H9 (cell line): ENCODE data around the gene TPM4. TPM values are rescaled to one million over a fixed set of nuclear protein-coding genes. Genes with fewer than 3 reads are reported as not detected.

Experiments
- DNase-seq: peaks from one replicate; pipeline ENCODE4 v3.0.0-alpha.2; 2017
- H2AFZ ChIP-seq: one replicate; pipeline ENCODE4 v1.6.1; 2013; ENCODE audit warnings: mild to moderate bottlenecking, low read length, control low read depth, moderate library complexity
- H2AK5ac ChIP-seq: 2 replicates; pipeline ENCODE4 v1.6.1; 2013; ENCODE audit warnings: low read length, control low read depth, mixed read lengths; ENCODE audit not compliant: insufficient read length
- H2BK120ac ChIP-seq: one replicate; pipeline ENCODE4 v1.6.1; 2013; ENCODE audit warnings: low read depth, mild to moderate bottlenecking, low read length, control low read depth, inconsistent platforms; ENCODE audit not compliant: poor library complexity, severe bottlenecking
- H2BK12ac ChIP-seq: 2 replicates; pipeline ENCODE4 v1.6.1; 2013; ENCODE audit warnings: low read length, control low read depth, mixed read lengths, low read depth; ENCODE audit not compliant: insufficient read length
- H2BK15ac ChIP-seq: 2 replicates; pipeline ENCODE4 v1.6.1; 2013; ENCODE audit warnings: low read depth, low read length, control low read depth
- H2BK20ac ChIP-seq: one replicate; pipeline ENCODE4 v1.6.1; 2013; ENCODE audit warnings: low read depth, mild to moderate bottlenecking, low read length, control low read depth, inconsistent platforms; ENCODE audit not compliant: poor library complexity, severe bottlenecking
- H2BK5ac ChIP-seq: 2 replicates; pipeline ENCODE4 v1.6.1; 2013; ENCODE audit warnings: low read length, control low read depth, mixed read lengths; ENCODE audit not compliant: insufficient read length
- H3K14ac ChIP-seq: 2 replicates; pipeline ENCODE4 v1.6.1; 2013; ENCODE audit warnings: low read length, control low read depth; ENCODE audit not compliant: insufficient read depth
- H3K18ac ChIP-seq: 2 replicates; pipeline ENCODE4 v1.6.1; 2013; ENCODE audit warnings: low read depth, mild to moderate bottlenecking, mixed read lengths, low read length, control low read depth; ENCODE audit not compliant: insufficient read length
- H3K23ac ChIP-seq: 2 replicates; pipeline ENCODE4 v1.6.1; 2013; ENCODE audit warnings: low read length, control low read depth, mixed read lengths, low read depth; ENCODE audit not compliant: insufficient read length
- H3K23me2 ChIP-seq: 2 replicates; pipeline ENCODE4 v1.6.1; 2013; ENCODE audit warnings: low read depth, mild to moderate bottlenecking, mixed read lengths, low read length, control low read depth; ENCODE audit not compliant: insufficient read length, poor library complexity, severe bottlenecking
- H3K27ac ChIP-seq: 2 replicates; pipeline ENCODE4 v1.5.1; 2013; ENCODE audit warnings: low read length, control low read depth, mixed read lengths, low read depth; ENCODE audit not compliant: insufficient read length
- H3K27me3 ChIP-seq: 2 replicates; pipeline ENCODE4 v1.6.1; 2013; ENCODE audit warnings: low read length, control low read depth, inconsistent platforms; ENCODE audit not compliant: insufficient read depth
- H3K4ac ChIP-seq: 2 replicates; pipeline ENCODE4 v1.6.1; 2013; ENCODE audit warnings: low read depth, mild to moderate bottlenecking, control low read depth, inconsistent platforms, low read length, moderate library complexity
- H3K4me1 ChIP-seq: 2 replicates; pipeline ENCODE4 v1.6.1; 2013; ENCODE audit warnings: low read length, control low read depth, inconsistent platforms; ENCODE audit not compliant: insufficient read depth
- H3K4me2 ChIP-seq: 2 replicates; pipeline ENCODE4 v1.6.1; 2013; ENCODE audit warnings: low read length, control low read depth, mixed read lengths; ENCODE audit not compliant: insufficient read length, insufficient read depth
- H3K56ac ChIP-seq: 2 replicates; pipeline ENCODE4 v1.6.1; 2013; ENCODE audit warnings: low read depth, mild to moderate bottlenecking, mixed read lengths, low read length, control low read depth; ENCODE audit not compliant: insufficient read length
- H3K79me1 ChIP-seq: 2 replicates; pipeline ENCODE4 v1.6.1; 2013; ENCODE audit warnings: low read depth, mild to moderate bottlenecking, moderate library complexity, low read length, control low read depth, inconsistent platforms; ENCODE audit not compliant: insufficient read depth, poor library complexity, severe bottlenecking
- H3K79me2 ChIP-seq: 2 replicates; pipeline ENCODE4 v1.6.1; 2013; ENCODE audit warnings: low read length, control low read depth, inconsistent platforms; ENCODE audit not compliant: insufficient read depth
- H3K9ac ChIP-seq: 2 replicates; pipeline ENCODE4 v1.6.1; 2013; ENCODE audit warnings: low read length, control low read depth, mixed read lengths; ENCODE audit not compliant: insufficient read length; ENCODE audit errors: extremely low read depth
- H3K9me3 ChIP-seq: one replicate; pipeline ENCODE4 v1.6.1; 2013; ENCODE audit warnings: low read depth, low read length, inconsistent platforms; ENCODE audit not compliant: control insufficient read depth
- H3T11ph ChIP-seq: one replicate; pipeline ENCODE4 v1.6.1; 2013; ENCODE audit warnings: mild to moderate bottlenecking, low read length, control low read depth, inconsistent platforms
- H4K20me1 ChIP-seq: one replicate; pipeline ENCODE4 v1.6.1; 2013; ENCODE audit not compliant: control insufficient read depth, insufficient read length, insufficient read depth
- H4K5ac ChIP-seq: 2 replicates; pipeline ENCODE4 v1.6.1; 2013; ENCODE audit warnings: low read depth, mild to moderate bottlenecking, mixed read lengths, low read length, control low read depth; ENCODE audit not compliant: insufficient read length
- H4K8ac ChIP-seq: replicated peaks from 2 replicates; pipeline ENCODE4 v1.6.1; 2013; ENCODE audit warnings: low read length, control low read depth, mixed read lengths, low read depth; ENCODE audit not compliant: insufficient read length
- H4K91ac ChIP-seq: 2 replicates; pipeline ENCODE4 v1.6.1; 2013; ENCODE audit warnings: low read depth, mild to moderate bottlenecking, moderate library complexity, mixed read lengths, low read length, control low read depth; ENCODE audit not compliant: insufficient read length
- H3K27ac Mint-ChIP-seq, 3 experiments: 2 replicates in 2 of 3; 3 replicates in 1 of 3; pipeline ENCODE4 v1.8.0; 2020 to 2021; ENCODE audit warnings: mixed read lengths in 3 of 3, mild to moderate bottlenecking in 1 of 3, moderate library complexity in 1 of 3
- H3K27me3 Mint-ChIP-seq: 2 replicates; pipeline ENCODE4 v1.8.0; 2021; ENCODE audit warnings: low read depth, mild to moderate bottlenecking, moderate library complexity, mixed read lengths
- H3K36me3 Mint-ChIP-seq, 3 experiments: 2 replicates in 2 of 3; 3 replicates in 1 of 3; pipeline ENCODE4 v1.8.0; 2020 to 2021; ENCODE audit warnings: low read depth in 3 of 3, mixed read lengths in 3 of 3; ENCODE audit not compliant: insufficient read depth in 1 of 3
- H3K4me1 Mint-ChIP-seq, 2 experiments: 2 replicates each; pipeline ENCODE4 v1.8.0; 2020; ENCODE audit warnings: mixed read lengths in 2 of 2
- H3K4me3 Mint-ChIP-seq, 2 experiments: 2 replicates in 1 of 2; 3 replicates in 1 of 2; pipeline ENCODE4 v1.8.0; 2020 to 2021; ENCODE audit warnings: mild to moderate bottlenecking in 2 of 2, mixed read lengths in 2 of 2, moderate library complexity in 1 of 2
- H3K9me3 Mint-ChIP-seq, 2 experiments: 2 replicates in 1 of 2; 3 replicates in 1 of 2; pipeline ENCODE4 v1.8.0; 2020; ENCODE audit warnings: mild to moderate bottlenecking in 2 of 2, mixed read lengths in 2 of 2, moderate library complexity in 1 of 2
- CTCF ChIP-seq: fragments of 200-600 bp; sonication (generic); conservative IDR thresholded peaks from 3 replicates; pipeline ENCODE4 v1.8.0; 2021; ENCODE audit warnings: antibody characterized with exemption, mild to moderate bottlenecking
- WGBS: extraction: QIAGEN DNeasy Blood & Tissue Kit; methylation state at CpG from one replicate; pipeline ENCODE4 v1.1.7; 2013; ENCODE audit warnings: missing lambda C conversion rate, low lambda C conversion rate, mixed read lengths; ENCODE audit not compliant: insufficient read length; ENCODE audit errors: extremely low coverage; 5-methylcytosine and 5-hydroxymethylcytosine counted together
- total RNA-seq: library from RNA; stranded (reverse); gene quantifications from 2 replicates; pipeline ENCODE4 v1.2.1, GENCODE V29; 2021

Gene TPM4
- total RNA-seq, 1 experiment from 2014 or later = 431 TPM

DNA sequence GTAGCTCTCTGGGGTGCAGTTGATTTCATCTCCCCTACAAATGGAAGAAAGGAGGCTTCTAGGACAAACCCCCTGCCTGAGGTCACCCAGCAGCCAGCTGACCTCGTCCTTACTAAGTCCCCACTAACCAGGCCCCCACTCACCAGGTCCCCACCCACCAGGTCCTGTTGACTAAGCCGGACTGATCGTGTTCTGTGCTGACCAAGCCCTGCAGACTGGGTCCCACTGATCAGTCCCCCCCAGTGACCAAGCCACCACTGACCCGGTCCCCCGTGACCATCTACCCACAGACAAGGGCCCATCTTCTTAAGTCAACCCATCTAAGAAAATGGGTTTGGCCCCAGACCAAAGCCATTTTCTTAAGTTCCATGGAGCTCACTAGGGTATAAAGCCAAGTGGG, 36.8 kb upstream of the TPM4 start:
- Mint-ChIP-seq H3K4me3 (no peak overlapping the region), H3K36me3 (no peaks in the 10 kb centered on the region; a peak in 2 of 7 replicates), H3K9me3 (peaks cover 0 to 48% of the 10 kb centered on the region in 2 experiments; a peak in 4 of 5 replicates), H3K27me3 (peaks cover 19% of the 10 kb centered on the region), H3K27ac (no peak overlapping the region), H3K4me1 (no peaks in the 10 kb centered on the region)
- no peaks in the 10 kb centered on the region for H3K27me3 ChIP-seq
- H4K91ac ChIP-seq = no peak overlapping the region
- no peak overlapping the region for H2AK5ac ChIP-seq
- no peak overlapping the region for H4K5ac ChIP-seq
- H3K23me2 ChIP-seq = no peaks in the 10 kb centered on the region
- H3K4ac ChIP-seq = no peak overlapping the region
- H3K14ac ChIP-seq = no peak overlapping the region
- H3K9ac ChIP-seq = no peak overlapping the region
- H3K56ac ChIP-seq = no peak overlapping the region
- peaks cover 11% of the 10 kb centered on the region for H3K9me3 ChIP-seq
- no peak overlapping the region for H3T11ph ChIP-seq
- WGBS = no CpG with 5 or more reads among the region's 5 CpGs
- no peak overlapping the region for H3K23ac ChIP-seq
- no peak overlapping the region for H2BK20ac ChIP-seq
- no peak for TF ChIP-seq CTCF
- DNase-seq = no peak
- no peak overlapping the region for H3K18ac ChIP-seq
- no peak overlapping the region for H2BK15ac ChIP-seq
- no peak overlapping the region for H3K27ac ChIP-seq
- H2BK5ac ChIP-seq = no peak overlapping the region
- H2BK120ac ChIP-seq = no peak overlapping the region
- no peaks in the 10 kb centered on the region for H3K79me1 ChIP-seq
- no peak overlapping the region for H2AFZ ChIP-seq
- H4K20me1 ChIP-seq = no peaks in the 10 kb centered on the region
- no peak overlapping the region for H3K4me2 ChIP-seq
- no peaks in the 10 kb centered on the region for H3K4me1 ChIP-seq
- H3K79me2 ChIP-seq = no peaks in the 10 kb centered on the region
- H2BK12ac ChIP-seq = no peak overlapping the region
- H4K8ac ChIP-seq = no peak overlapping the region
